Panc1 (cell line): Measurements from ENCODE around the gene CCDC183. TPM values are rescaled to one million over a fixed set of nuclear protein-coding genes. Genes with fewer than 3 reads are reported as not detected.

Source experiments
- ATAC-seq: fragments of 200-7000 bp; cut with Tn5 transposase; 2 replicates; pipeline ENCODE4 v1.9.1; 2020; ENCODE audit warnings: mild to moderate bottlenecking, moderate library complexity
- BruUV-seq: library from RNA; stranded (reverse); fragments of 400-500 nt; replicated peaks from 2 replicates; lab custom pipeline; 2021; lab: Mats Ljungman, UMichigan
- CTCF ChIA-PET: fragments of 300-600 bp; sonication (Branson Sonifier 250); formaldehyde crosslinking; loops from one replicate; lab custom pipeline; 2022; ENCODE audit warnings: antibody characterized with exemption; lab: Charles Lee
- POLR2A ChIA-PET: fragments of 300-600 bp; sonication (Branson Sonifier 250); formaldehyde crosslinking; loops from one replicate; lab custom pipeline; 2022; ENCODE audit warnings: antibody characterized with exemption; lab: Charles Lee
- DNase-seq: peaks from one replicate; pipeline ENCODE4 v3.0.0-alpha.2; 2010; ENCODE audit warnings: low read depth, low spot score
- H3K27ac ChIP-seq: 2 replicates; pipeline ENCODE4 v1.5.1; 2011; ENCODE audit warnings: mild to moderate bottlenecking, low read length, inconsistent platforms
- H3K27me3 ChIP-seq: fragments of 200-500 bp; sonication (Bioruptor generic); 2 replicates; pipeline ENCODE4 v1.6.0; 2014; ENCODE audit warnings: low read length, inconsistent platforms; ENCODE audit not compliant: control insufficient read depth, insufficient read depth
- H3K36me3 ChIP-seq: fragments of 200-500 bp; sonication (Bioruptor generic); 2 replicates; pipeline ENCODE4 v1.5.1; 2014; ENCODE audit warnings: inconsistent platforms, mild to moderate bottlenecking, low read length, moderate library complexity; ENCODE audit not compliant: control insufficient read depth, insufficient read depth
- H3K4me1 ChIP-seq: 2 replicates; pipeline ENCODE4 v1.5.1; 2011; ENCODE audit warnings: inconsistent platforms, mild to moderate bottlenecking, low read length, moderate library complexity; ENCODE audit not compliant: control insufficient read depth, insufficient read depth
- H3K4me3 ChIP-seq, 2 experiments: 2 replicates each; pipeline ENCODE4 v1.5.1; 2011 to 2012; ENCODE audit warnings: low read depth in 2 of 2, low read length in 2 of 2, mild to moderate bottlenecking in 2 of 2, inconsistent platforms in 1 of 2, moderate library complexity in 1 of 2
- H3K9me3 ChIP-seq: fragments of 200-500 bp; sonication (Bioruptor generic); 2 replicates; pipeline ENCODE4 v1.5.1; 2014; ENCODE audit warnings: low read depth, mild to moderate bottlenecking, inconsistent platforms, low read length, moderate library complexity; ENCODE audit not compliant: control insufficient read depth, insufficient read depth
- CTCF ChIP-seq: fragments of 450-650 bp; IDR thresholded peaks from 2 replicates; pipeline ENCODE4 v1.5.1; 2017; ENCODE audit warnings: mild to moderate bottlenecking
- POLR2AphosphoS5 ChIP-seq: IDR thresholded peaks from 2 replicates; pipeline ENCODE4 v1.6.1; 2012; ENCODE audit warnings: mild to moderate bottlenecking, low read depth, low read length, moderate library complexity
- REST ChIP-seq, 2 experiments: IDR thresholded peaks; 2 replicates each; pipeline ENCODE4 v1.6.1; 2011 to 2012; ENCODE audit warnings: low read depth in 2 of 2, control low read depth in 1 of 2, low read length in 1 of 2, mild to moderate bottlenecking in 1 of 2, moderate library complexity in 1 of 2; ENCODE audit not compliant: insufficient read depth in 1 of 2
- SIN3A ChIP-seq: IDR thresholded peaks from 2 replicates; pipeline ENCODE4 v1.6.1; 2012; ENCODE audit warnings: low read depth, mild to moderate bottlenecking, low read length, moderate library complexity, borderline replicate concordance; ENCODE audit not compliant: insufficient read depth
- TCF7L2 ChIP-seq: IDR thresholded peaks from 2 replicates; pipeline ENCODE4 v1.6.1; 2011; ENCODE audit warnings: mild to moderate bottlenecking, low read depth, low read length, inconsistent platforms
- in situ Hi-C: cut with HindIII; loops from 2 replicates; pipeline ENCODE4 v1.10.0; 2016; ENCODE audit warnings: low sequenced_read_pairs, low pct_unique_long_range_greater_than_20kb
- intact Hi-C: fragments of 100-400 bp; cut with micrococcal nuclease; formaldehyde crosslinking; loops from one replicate; pipeline ENCODE4 v1.10.0; 2022; ENCODE audit not compliant: unreplicated experiment
- total RNA-seq: library from RNA; stranded (reverse); gene quantifications from one replicate; pipeline ENCODE4 v1.2.1, GENCODE V29; 2021; ENCODE audit not compliant: unreplicated experiment

The CCDC183 gene
- total RNA-seq, 1 experiment from 2014 or later, result 0.62 TPM

- no TSS peak for BruUV-seq
- in situ Hi-C loops (no loop called here), intact Hi-C loops (no loop called here)
- DNase-seq (no peak), ATAC-seq (peak; percentile 59)
- POLR2A ChIA-PET, result interaction anchor here (0.6 kb wide), 1 partner anchor 234 kb away, joined by 10 read pairs; no protein-coding TSS in a partner anchor
- CTCF ChIA-PET, result no interaction called here
- no peaks in the 10 kb centered on the region for H3K27me3 ChIP-seq
- peaks cover 15% of the 10 kb centered on the region for H3K4me1 ChIP-seq
- H3K36me3 ChIP-seq, result no peaks in the 10 kb centered on the region
- no peaks in the 10 kb centered on the region for H3K9me3 ChIP-seq
- peak overlapping the region; percentile 69 to 83 for H3K4me3 ChIP-seq
- peak overlapping the region; percentile 83 for H3K27ac ChIP-seq
- TF ChIP-seq REST (IDR thresholded peaks at IDR 0.05; ENCODE audit: insufficient read depth in 1 of 2, low read depth in 2 of 2, low read length in 1 of 2) (no peak), TCF7L2 (no peak), SIN3A (no peak; the same call in 1 of the 2 replicates), POLR2AphosphoS5 (no peak; the same call in 1 of the 2 replicates), CTCF (no peak)
These were observed 51.8 kb downstream of the CCDC183 start for GRCh38 chr9:136847826-136848392.

GRCh38 chr9:136848393-136849037 lies 52.4 kb downstream of the CCDC183 start:
- Histone ChIP-seq H3K4me1 (peaks cover 15% of the 10 kb centered on the region), H3K27ac (peak overlapping the region; percentile 83), H3K36me3 (no peaks in the 10 kb centered on the region), H3K9me3 (no peaks in the 10 kb centered on the region), H3K4me3 (peak overlapping the region; percentile 69 to 83), H3K27me3 (no peaks in the 10 kb centered on the region)
- ATAC-seq, result peak; percentile 31
- intact Hi-C loops (no loop called here), in situ Hi-C loops (no loop called here)
- DNase-seq, result no peak
- ChIA-PET CTCF (no interaction called here), POLR2A (no interaction called here)
- BruUV-seq, result TSS peak; percentile 76
- TF ChIP-seq SIN3A, result no peak
- TF ChIP-seq TCF7L2, result no peak
- TF ChIP-seq REST (IDR thresholded peaks at IDR 0.05; ENCODE audit: insufficient read depth in 1 of 2, low read depth in 2 of 2, low read length in 1 of 2), result no peak
- TF ChIP-seq POLR2AphosphoS5, result 0 out of 2 replicates have a peak, but pooled peaks have one; percentile 31
